ENCODE data around the gene KRT37. TPM values are rescaled to one million over a fixed set of nuclear protein-coding genes. Genes with fewer than 3 reads are reported as not detected.
"Not testable (repeated sequence)": the region's sequence is repeated elsewhere in the genome, so short reads cannot be mapped to it uniquely, and the experiment has no call there.

The KRT37 gene
- total RNA-seq, 4 donors from 2014 or later: not detected

GRCh38 chr17:41390411-41390938 lies 33.9 kb downstream of the KRT37 start:
- Histone ChIP-seq H3K4me1 (peaks cover 0 to 4% of the 10 kb centered on the region in 2 donors), H3K27me3 (no peaks in the 10 kb centered on the region), H3K4me3 (no peak overlapping the region), H3K9me3 (peaks cover 0 to 4% (median 3%) of the 10 kb centered on the region in 3 donors), H3K27ac (no peak overlapping the region), H3K36me3 (no peaks in the 10 kb centered on the region)
- DNase-seq: no peak
- intact Hi-C loops (cut with DNase I; ENCODE audit: low total_unique reads): no loop called here
- TF ChIP-seq, protein P1, sequence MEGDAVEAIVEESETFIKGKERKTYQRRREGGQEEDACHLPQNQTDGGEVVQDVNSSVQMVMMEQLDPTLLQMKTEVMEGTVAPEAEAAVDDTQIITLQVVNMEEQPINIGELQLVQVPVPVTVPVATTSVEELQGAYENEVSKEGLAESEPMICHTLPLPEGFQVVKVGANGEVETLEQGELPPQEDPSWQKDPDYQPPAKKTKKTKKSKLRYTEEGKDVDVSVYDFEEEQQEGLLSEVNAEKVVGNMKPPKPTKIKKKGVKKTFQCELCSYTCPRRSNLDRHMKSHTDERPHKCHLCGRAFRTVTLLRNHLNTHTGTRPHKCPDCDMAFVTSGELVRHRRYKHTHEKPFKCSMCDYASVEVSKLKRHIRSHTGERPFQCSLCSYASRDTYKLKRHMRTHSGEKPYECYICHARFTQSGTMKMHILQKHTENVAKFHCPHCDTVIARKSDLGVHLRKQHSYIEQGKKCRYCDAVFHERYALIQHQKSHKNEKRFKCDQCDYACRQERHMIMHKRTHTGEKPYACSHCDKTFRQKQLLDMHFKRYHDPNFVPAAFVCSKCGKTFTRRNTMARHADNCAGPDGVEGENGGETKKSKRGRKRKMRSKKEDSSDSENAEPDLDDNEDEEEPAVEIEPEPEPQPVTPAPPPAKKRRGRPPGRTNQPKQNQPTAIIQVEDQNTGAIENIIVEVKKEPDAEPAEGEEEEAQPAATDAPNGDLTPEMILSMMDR (IDR thresholded peaks at IDR 0.05 in 4 of 5, conservative IDR thresholded peaks at IDR 0.05 in 1 of 5): no peak
- ATAC-seq: no peak
- in situ Hi-C loops (cut with MboI; ENCODE audit: low sequenced_read_pairs in 4 of 4): no loop called here

GRCh38 chr17:41387670-41388069 lies 36.7 kb downstream of the KRT37 start:
- TF ChIP-seq POLR2A (IDR thresholded peaks at IDR 0.05): no peak
- TF ChIP-seq, protein P1 (IDR thresholded peaks at IDR 0.05 in 4 of 5, conservative IDR thresholded peaks at IDR 0.05 in 1 of 5): no peak
- H3K4me3 ChIP-seq: no peak overlapping the region
- intact Hi-C loops (cut with DNase I; ENCODE audit: low total_unique reads) (no loop called here), in situ Hi-C loops (cut with MboI; ENCODE audit: low sequenced_read_pairs in 4 of 4) (no loop called here)
- H3K27ac ChIP-seq: no peak overlapping the region
- H3K36me3 ChIP-seq: no peaks in the 10 kb centered on the region
- peaks cover 0 to 4% (median 3%) of the 10 kb centered on the region in 3 donors for H3K9me3 ChIP-seq
- no peaks in the 10 kb centered on the region for H3K27me3 ChIP-seq
- ATAC-seq (no peak), DNase-seq (no peak)
- H3K4me1 ChIP-seq: no peaks in the 10 kb centered on the region

DNA sequence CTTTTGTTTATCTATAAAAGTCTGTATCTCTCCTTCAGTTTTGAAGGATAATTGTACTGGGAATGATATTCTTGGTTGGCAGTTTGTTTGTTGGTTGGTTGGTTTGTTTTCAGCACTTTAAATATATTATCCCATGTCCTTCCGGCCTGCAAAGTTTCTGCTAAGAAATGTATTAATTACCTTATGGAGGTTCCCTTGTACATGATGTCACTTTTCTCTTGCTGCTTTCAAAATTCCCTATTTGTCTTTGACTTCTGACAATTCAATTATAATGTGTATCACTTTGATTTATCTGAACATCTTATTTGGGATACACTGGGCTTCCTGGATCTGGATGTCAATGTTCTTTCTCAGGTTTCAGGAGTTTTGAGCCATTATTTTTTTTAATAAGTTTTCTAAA lies 38.2 kb downstream of the KRT37 start:
- Histone ChIP-seq H3K27me3 (no peaks in the 10 kb centered on the region), H3K4me3 (no peak overlapping the region), H3K27ac (no peak overlapping the region), H3K4me1 (no peaks in the 10 kb centered on the region), H3K36me3 (no peaks in the 10 kb centered on the region), H3K9me3 (peaks cover 0 to 4% (median 3%) of the 10 kb centered on the region in 3 donors)
- ATAC-seq (no peak), DNase-seq (no peak)
- TF ChIP-seq, protein P1 (IDR thresholded peaks at IDR 0.05 in 4 of 5, conservative IDR thresholded peaks at IDR 0.05 in 1 of 5): no peak
- TF ChIP-seq POLR2A (IDR thresholded peaks at IDR 0.05): no peak
- in situ Hi-C loops (cut with MboI; ENCODE audit: low sequenced_read_pairs in 4 of 4): no loop called here
- intact Hi-C loops (cut with DNase I; ENCODE audit: low total_unique reads): no loop called here

- Histone ChIP-seq H3K36me3 (no peaks in the 10 kb centered on the region), H3K4me1 (no peaks in the 10 kb centered on the region), H3K27ac (no peak overlapping the region), H3K9me3 (peaks cover 0 to 4% (median 3%) of the 10 kb centered on the region in 3 donors), H3K4me3 (no peak overlapping the region), H3K27me3 (no peaks in the 10 kb centered on the region)
- no peak for TF ChIP-seq POLR2A (IDR thresholded peaks at IDR 0.05)
- TF ChIP-seq, protein P1 (IDR thresholded peaks at IDR 0.05 in 4 of 5, conservative IDR thresholded peaks at IDR 0.05 in 1 of 5): no peak
- intact Hi-C loops (cut with DNase I; ENCODE audit: low total_unique reads) (no loop called here), in situ Hi-C loops (cut with MboI; ENCODE audit: low sequenced_read_pairs in 4 of 4) (no loop called here)
- DNase-seq (no peak), ATAC-seq (no peak)
Measured at GRCh38 chr17:41383690-41384089, 40.7 kb downstream of the KRT37 start.

GRCh38 chr17:41382394-41382793 lies 42.0 kb downstream of the KRT37 start:
- intact Hi-C loops (cut with DNase I; ENCODE audit: low total_unique reads): no loop called here
- H3K36me3 ChIP-seq: no peaks in the 10 kb centered on the region
- H3K4me1 ChIP-seq: no peaks in the 10 kb centered on the region
- H3K4me3 ChIP-seq: no peak overlapping the region
- in situ Hi-C loops (cut with MboI; ENCODE audit: low sequenced_read_pairs in 4 of 4): no loop called here
- TF ChIP-seq POLR2A (IDR thresholded peaks at IDR 0.05): no peak
- DNase-seq (no peak), ATAC-seq (no peak)
- peaks cover 0 to 4% (median 3%) of the 10 kb centered on the region in 3 donors for H3K9me3 ChIP-seq
- H3K27me3 ChIP-seq: no peaks in the 10 kb centered on the region
- H3K27ac ChIP-seq: no peak overlapping the region

DNA sequence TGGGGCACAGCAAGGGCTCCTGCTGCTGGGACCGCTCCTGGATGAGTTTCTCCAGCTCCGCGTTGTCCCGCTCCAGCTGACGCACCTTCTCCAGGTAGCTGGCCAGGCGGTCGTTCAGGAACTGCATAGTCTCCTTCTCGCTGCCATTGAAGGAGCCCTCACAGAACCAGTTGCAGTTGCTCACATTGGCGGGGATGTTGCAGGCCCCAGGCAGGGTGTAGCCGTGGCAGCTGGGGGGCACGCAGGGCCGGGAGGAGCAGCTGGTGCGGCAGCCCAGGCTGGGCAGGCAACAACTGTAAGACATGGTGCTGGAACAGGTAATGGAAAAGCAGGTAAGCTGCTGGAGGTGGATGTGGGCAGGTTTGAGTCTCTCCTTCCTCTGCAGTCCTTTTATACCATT lies 42.4 kb downstream of the KRT37 start, which contains the start of gene KRT34:
Gene KRT34, minus strand, starts transcription at position 364 of the 400 bp plus-strand sequence. Its CDS starts 60 bp downstream, at position 304.
- in situ Hi-C loops (cut with MboI; ENCODE audit: low sequenced_read_pairs in 4 of 4); intact Hi-C loops (cut with DNase I; ENCODE audit: low total_unique reads); H3K4me1 ChIP-seq; H3K27ac ChIP-seq; ATAC-seq; H3K9me3 ChIP-seq; DNase-seq; H3K4me3 ChIP-seq; H3K36me3 ChIP-seq; H3K27me3 ChIP-seq: not testable (repeated sequence)

GRCh38 chr17:41380091-41380490 lies 44.3 kb downstream of the KRT37 start:
- H3K27me3 ChIP-seq; H3K4me3 ChIP-seq; intact Hi-C loops (cut with DNase I; ENCODE audit: low total_unique reads); DNase-seq; H3K27ac ChIP-seq; H3K36me3 ChIP-seq; H3K4me1 ChIP-seq; in situ Hi-C loops (cut with MboI; ENCODE audit: low sequenced_read_pairs in 4 of 4); ATAC-seq; H3K9me3 ChIP-seq: not testable (repeated sequence)

Measured in gastrocnemius medialis (tissue), 4 donors.